Left forelimb (tissue), 1 donor: ENCODE data around the gene POU2F1.

ENCODE experiments used
- DNase-seq: peaks from one replicate; pipeline ENCODE4 v3.0.0-alpha.2; 2018; ENCODE audit warnings: low spot score

The POU2F1 gene

GRCh38 chr1:167272369-167272957 lies 51.8 kb downstream of the POU2F1 start:
- no peak for DNase-seq

- DNase-seq, result no peak
Measured at GRCh38 chr1:167273027-167273800, 52.5 kb downstream of the POU2F1 start.

GRCh38 chr1:167274061-167274460 lies 53.4 kb downstream of the POU2F1 start:
- DNase-seq, result no peak

- no peak for DNase-seq
Measured at GRCh38 chr1:167276969-167277368, 56.3 kb downstream of the POU2F1 start.

GRCh38 chr1:167278497-167278896 lies 57.8 kb downstream of the POU2F1 start:
- DNase-seq, result no peak

GRCh38 chr1:167280912-167281311 lies 60.2 kb downstream of the POU2F1 start:
- DNase-seq, result no peak

- DNase-seq, result no peak
Measured at GRCh38 chr1:167288390-167289074, 67.8 kb downstream of the POU2F1 start.

GRCh38 chr1:167289075-167289442 lies 68.4 kb downstream of the POU2F1 start:
- DNase-seq, result no peak

GRCh38 chr1:167289966-167290365 lies 69.3 kb downstream of the POU2F1 start:
- DNase-seq, result no peak

GRCh38 chr1:167291539-167292185 lies 71.0 kb downstream of the POU2F1 start:
- no peak for DNase-seq

- DNase-seq, result no peak
Measured at GRCh38 chr1:167292216-167292615, 71.5 kb downstream of the POU2F1 start.

- no peak for DNase-seq
Measured at GRCh38 chr1:167293057-167293456, 72.4 kb downstream of the POU2F1 start.

- DNase-seq, result no peak
Measured at GRCh38 chr1:167294528-167294927, 73.8 kb downstream of the POU2F1 start.

- DNase-seq, result no peak
Measured at GRCh38 chr1:167297222-167298214, 76.8 kb downstream of the POU2F1 start.

GRCh38 chr1:167298325-167298724 lies 77.6 kb downstream of the POU2F1 start:
- DNase-seq, result no peak

GRCh38 chr1:167301355-167301754 lies 80.7 kb downstream of the POU2F1 start:
- DNase-seq, result no peak

GRCh38 chr1:167304165-167304564 lies 83.5 kb downstream of the POU2F1 start:
- DNase-seq, result no peak

- no peak for DNase-seq
Measured at GRCh38 chr1:167305059-167305705, 84.5 kb downstream of the POU2F1 start.

- DNase-seq, result no peak
Measured at GRCh38 chr1:167305706-167306277, 85.1 kb downstream of the POU2F1 start.

- no peak for DNase-seq
Measured at GRCh38 chr1:167310732-167311131, 90.0 kb downstream of the POU2F1 start.

GRCh38 chr1:167312871-167313270 lies 92.2 kb downstream of the POU2F1 start:
- no peak for DNase-seq
